GM12878 (cell line): ENCODE results near the gene S100A11. TPM values are rescaled to one million over a fixed set of nuclear protein-coding genes. Genes with fewer than 3 reads are reported as not detected.

Source experiments
- ATAC-seq: fragments of 200-7000 bp; cut with Tn5 transposase; 3 replicates; pipeline ENCODE4 v1.9.1; 2020; ENCODE audit warnings: mild to moderate bottlenecking, moderate library complexity
- BruUV-seq: library from RNA; stranded (reverse); fragments of 400-500 nt; replicated peaks from 2 replicates; lab custom pipeline; 2021; lab: Mats Ljungman, UMichigan
- CTCF ChIA-PET: fragments of 300-600 bp; sonication (Branson Sonifier 250); formaldehyde crosslinking; extraction: SDS; loops from one replicate; lab custom pipeline; 2021; ENCODE audit warnings: inconsistent platforms; lab: Yijun Ruan, JAX
- POLR2A ChIA-PET: fragments of 350-600 bp; formaldehyde crosslinking; extraction: SDS; loops from one replicate; lab custom pipeline; 2021; ENCODE audit warnings: inconsistent platforms; lab: Charles Lee
- RAD21 ChIA-PET: fragments of 300-600 bp; sonication (Branson Sonifier 250); formaldehyde crosslinking; loops from one replicate; lab custom pipeline; 2023; ENCODE audit warnings: antibody characterized with exemption; ENCODE audit not compliant: unreplicated experiment; lab: Charles Lee
- SMC1A ChIA-PET: fragments of 300-600 bp; sonication (Branson Sonifier 250); formaldehyde crosslinking; loops from one replicate; lab custom pipeline; 2023; ENCODE audit not compliant: unreplicated experiment, uncharacterized antibody; lab: Charles Lee
- DNase-seq: peaks from one replicate; pipeline ENCODE4 v3.0.0-alpha.2; 2011; ENCODE audit warnings: low read depth, low spot score
- FAIRE-seq: peaks from 3 replicates; lab custom pipeline; 2011; peaks lifted over from hg19 to GRCh38; lab: Jason Lieb, UNC
- H2AFZ ChIP-seq: 2 replicates; pipeline ENCODE4 v1.6.0; 2011; ENCODE audit warnings: low read depth, low read length, control low read depth; ENCODE audit not compliant: control insufficient read depth
- H3K27ac ChIP-seq: 2 replicates; pipeline ENCODE4 v1.5.1; 2011; ENCODE audit warnings: control low read depth; ENCODE audit not compliant: control insufficient read depth, insufficient read depth
- H3K27me3 ChIP-seq, 2 experiments: replicated peaks in 1 of 2; 2 replicates each; pipeline versions ENCODE4 v1.6.0 to v1.6.1; 2011; ENCODE audit warnings: low read length in 1 of 2; ENCODE audit not compliant: control insufficient read depth in 2 of 2, insufficient read depth in 2 of 2
- H3K36me3 ChIP-seq, 2 experiments: 2 replicates each; pipeline ENCODE4 v1.5.1; 2011; ENCODE audit warnings: low read length in 1 of 2; ENCODE audit not compliant: control insufficient read depth in 2 of 2, insufficient read depth in 2 of 2
- H3K4me1 ChIP-seq: 2 replicates; pipeline ENCODE4 v1.6.1; 2011; ENCODE audit warnings: mild to moderate bottlenecking, low read length, moderate library complexity, mixed read lengths; ENCODE audit not compliant: control insufficient read depth, insufficient read depth
- H3K4me2 ChIP-seq: 2 replicates; pipeline ENCODE4 v1.6.0; 2011; ENCODE audit warnings: control low read depth; ENCODE audit not compliant: control insufficient read depth, insufficient read depth
- H3K4me3 ChIP-seq: fragments of 200-600 bp; sonication (generic); 2 replicates; pipeline ENCODE4 v1.5.1; 2016
- H3K79me2 ChIP-seq: 2 replicates; pipeline ENCODE4 v1.6.0; 2011; ENCODE audit warnings: low read length; ENCODE audit not compliant: control insufficient read depth, insufficient read depth
- H3K9ac ChIP-seq: 2 replicates; pipeline ENCODE4 v1.8.0; 2011; ENCODE audit warnings: low read length, control low read depth, mixed read lengths; ENCODE audit not compliant: control insufficient read depth, insufficient read depth
- H3K9me3 ChIP-seq: replicated peaks from 3 replicates; pipeline ENCODE4 v1.5.1; 2011; ENCODE audit warnings: mild to moderate bottlenecking, low read length; ENCODE audit not compliant: control insufficient read depth, insufficient read depth
- H4K20me1 ChIP-seq: 2 replicates; pipeline ENCODE4 v1.6.0; 2011; ENCODE audit not compliant: control insufficient read depth, insufficient read depth
- BACH1 ChIP-seq: fragments of 450-650 bp; IDR thresholded peaks from 2 replicates; pipeline ENCODE4 v1.6.1; 2017; ENCODE audit warnings: mild to moderate bottlenecking, borderline replicate concordance
- EED ChIP-seq: sonication (generic); IDR thresholded peaks from 2 replicates; pipeline ENCODE4 v1.6.1; 2016; ENCODE audit warnings: antibody characterized with exemption, low read depth
- ETV6 ChIP-seq, 2 experiments: fragments of 450-650 bp in 1 of 2; IDR thresholded peaks in 1 of 2; conservative IDR thresholded peaks in 1 of 2; 2 replicates each; pipeline ENCODE4 v1.6.1; 2014; ENCODE audit warnings: antibody characterized with exemption in 1 of 2, borderline replicate concordance in 1 of 2, low read depth in 1 of 2, mild to moderate bottlenecking in 1 of 2, moderate library complexity in 1 of 2
- EZH2 ChIP-seq: IDR thresholded peaks from 2 replicates; pipeline ENCODE4 v1.6.1; 2012; ENCODE audit warnings: low read depth, mild to moderate bottlenecking, control low read depth, inconsistent platforms, low read length, borderline replicate concordance; ENCODE audit not compliant: control insufficient read depth
- GABPA ChIP-seq: IDR thresholded peaks from 2 replicates; pipeline ENCODE4 v1.6.1; 2014; ENCODE audit warnings: antibody characterized with exemption, low read depth, mild to moderate bottlenecking, inconsistent platforms
- IRF4 ChIP-seq: IDR thresholded peaks from 2 replicates; pipeline ENCODE4 v1.6.1; 2011; ENCODE audit warnings: low read depth, low read length
- NR2F1 ChIP-seq: fragments of 450-650 bp; conservative IDR thresholded peaks from 2 replicates; pipeline ENCODE4 v1.6.1; 2017; ENCODE audit warnings: mild to moderate bottlenecking
- RB1 ChIP-seq: fragments of 450-650 bp; formaldehyde crosslinking; IDR thresholded peaks from 2 replicates; pipeline ENCODE4 v1.6.1; 2017; ENCODE audit warnings: mild to moderate bottlenecking, borderline replicate concordance
- RBBP5 ChIP-seq: fragments of 200-600 bp; sonication (generic); conservative IDR thresholded peaks from 2 replicates; pipeline ENCODE4 v1.6.1; 2016
- RFX5 ChIP-seq: IDR thresholded peaks from 2 replicates; pipeline ENCODE4 v1.6.1; 2011; ENCODE audit warnings: low read depth, low read length, improper control_type of control experiment
- SREBF2 ChIP-seq: IDR thresholded peaks from 2 replicates; pipeline ENCODE4 v1.6.1; 2012; ENCODE audit warnings: mild to moderate bottlenecking, low read length
- SUZ12 ChIP-seq: fragments of 200-600 bp; sonication (generic); IDR thresholded peaks from one replicate; pipeline ENCODE4 v1.6.1; 2018; ENCODE audit warnings: antibody characterized with exemption, mild to moderate bottlenecking; ENCODE audit not compliant: unreplicated experiment
- ZNF217 ChIP-seq: fragments of 450-650 bp; IDR thresholded peaks from 2 replicates; pipeline ENCODE4 v1.6.1; 2017; ENCODE audit warnings: antibody characterized with exemption, mild to moderate bottlenecking
- ZNF274 ChIP-seq: IDR thresholded peaks from one replicate; pipeline ENCODE4 v1.8.0; 2011; ENCODE audit not compliant: insufficient read length, insufficient read depth
- WGBS: methylation state at CpG from one replicate; pipeline ENCODE4 v1.1.6; 2016; ENCODE audit warnings: low lambda C conversion rate; ENCODE audit not compliant: insufficient replicate concordance, insufficient coverage; ENCODE audit errors: missing lambda C conversion rate; 5-methylcytosine and 5-hydroxymethylcytosine counted together
- in situ Hi-C: fragments of 300-500 bp; cut with MboI; formaldehyde crosslinking; loops from 9 replicates; pipeline ENCODE4 v1.14.3; 2018; ENCODE audit warnings: mixed read lengths
- intact Hi-C: fragments of 100-400 bp; cut with micrococcal nuclease; formaldehyde crosslinking; loops from one replicate; pipeline ENCODE4 v1.14.2; 2022; ENCODE audit not compliant: unreplicated experiment
- polyA plus RNA-seq, 11 experiments: library from polyadenylated mRNA; depleted of rRNA in 4 of 11; unstranded in 6 of 11; stranded (reverse) in 5 of 11; fragments of >200 nt; fragmentation: Nextera tagmentation in 4 of 11; fragmentation: Illumina TruSeq in 1 of 11; extraction: Ambion mirVana in 4 of 11; extraction: Trizol in 1 of 11; gene quantifications; 1 replicate in 1 of 11; 2 replicates in 10 of 11; pipeline versions ENCODE4 v1.2.1 to v1.2.3, GENCODE V29; 2011 to 2016; ENCODE audit warnings: inconsistent platforms in 2 of 11, missing spikeins in 2 of 11, low read depth in 1 of 11
- total RNA-seq, 4 experiments: library from RNA; depleted of rRNA in 3 of 4; stranded (reverse); fragments of >200 nt in 3 of 4; fragmentation: Illumina TruSeq in 1 of 4; extraction: Trizol in 1 of 4; gene quantifications; 2 replicates each; pipeline versions ENCODE4 v1.2.1 to v1.2.3, GENCODE V29; 2013 to 2021
- TF ChIP-seq, protein P1 (sequence below): fragments of 150-350 bp; IDR thresholded peaks from 2 replicates; pipeline ENCODE4 v1.6.1; 2014; ENCODE audit warnings: mild to moderate bottlenecking, low read depth, low read length
- TF ChIP-seq, protein P2 (sequence below): IDR thresholded peaks from 2 replicates; pipeline ENCODE4 v1.6.1; 2012; ENCODE audit warnings: low read depth, low read length, improper control_type of control experiment

Gene S100A11
- total and polyA plus RNA-seq, 10 of the 15 experiments (the other 5 are each of a cell fraction or from before 2014, with no cell fraction given), result 9.0 to 134 (median 62.7) TPM

DNA sequence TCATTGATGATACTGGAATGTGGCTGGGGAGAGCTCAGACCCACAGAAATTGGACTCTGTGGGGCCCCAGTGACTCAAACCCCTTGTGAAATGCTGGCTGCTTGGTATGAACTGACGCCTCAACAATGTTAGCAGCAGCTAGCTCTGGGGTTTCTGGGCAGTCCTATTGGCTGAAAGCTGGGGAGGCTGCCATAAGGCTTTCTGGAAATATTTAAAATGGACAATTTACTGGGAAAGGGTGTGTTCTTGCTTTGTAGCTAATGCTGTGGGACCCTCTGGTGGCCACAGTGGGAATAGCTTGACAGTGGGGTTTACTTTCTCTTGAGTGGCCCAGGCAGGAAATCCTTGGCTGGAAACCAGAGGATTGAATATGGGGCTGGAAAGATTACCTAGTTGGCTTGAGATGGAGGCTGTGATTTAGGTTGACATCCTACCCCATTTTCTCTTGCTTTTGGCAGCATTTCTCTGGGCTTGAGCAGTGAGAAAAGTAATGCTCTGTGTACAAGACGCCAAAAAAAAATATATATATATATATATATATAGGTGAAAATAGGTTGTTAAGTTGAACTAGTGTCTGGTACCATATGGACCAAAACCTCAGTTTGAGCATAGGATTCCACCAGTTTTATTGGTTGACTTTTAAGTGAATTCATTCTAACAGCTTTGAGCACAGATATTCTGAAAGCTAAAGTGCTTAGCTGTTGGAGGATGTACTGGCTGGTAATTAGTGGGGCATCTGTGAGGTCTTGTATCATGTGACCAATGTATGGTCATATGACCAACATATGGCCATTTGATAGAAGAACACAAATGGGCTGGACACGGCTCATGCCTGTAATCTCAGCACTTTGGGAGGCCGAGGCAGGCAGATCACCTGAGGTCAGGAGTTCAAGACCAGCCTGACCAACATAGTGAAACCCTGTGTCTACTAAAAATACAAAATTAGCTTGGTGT lies 34.9 kb downstream of the S100A11 start (continued):
- TF ChIP-seq, protein P1, sequence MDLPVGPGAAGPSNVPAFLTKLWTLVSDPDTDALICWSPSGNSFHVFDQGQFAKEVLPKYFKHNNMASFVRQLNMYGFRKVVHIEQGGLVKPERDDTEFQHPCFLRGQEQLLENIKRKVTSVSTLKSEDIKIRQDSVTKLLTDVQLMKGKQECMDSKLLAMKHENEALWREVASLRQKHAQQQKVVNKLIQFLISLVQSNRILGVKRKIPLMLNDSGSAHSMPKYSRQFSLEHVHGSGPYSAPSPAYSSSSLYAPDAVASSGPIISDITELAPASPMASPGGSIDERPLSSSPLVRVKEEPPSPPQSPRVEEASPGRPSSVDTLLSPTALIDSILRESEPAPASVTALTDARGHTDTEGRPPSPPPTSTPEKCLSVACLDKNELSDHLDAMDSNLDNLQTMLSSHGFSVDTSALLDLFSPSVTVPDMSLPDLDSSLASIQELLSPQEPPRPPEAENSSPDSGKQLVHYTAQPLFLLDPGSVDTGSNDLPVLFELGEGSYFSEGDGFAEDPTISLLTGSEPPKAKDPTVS, result 0 out of 2 replicates have a peak, but pooled peaks have one; percentile 47
- no peak for TF ChIP-seq EZH2
- TF ChIP-seq, all 136 proteins: peak for 5

DNA sequence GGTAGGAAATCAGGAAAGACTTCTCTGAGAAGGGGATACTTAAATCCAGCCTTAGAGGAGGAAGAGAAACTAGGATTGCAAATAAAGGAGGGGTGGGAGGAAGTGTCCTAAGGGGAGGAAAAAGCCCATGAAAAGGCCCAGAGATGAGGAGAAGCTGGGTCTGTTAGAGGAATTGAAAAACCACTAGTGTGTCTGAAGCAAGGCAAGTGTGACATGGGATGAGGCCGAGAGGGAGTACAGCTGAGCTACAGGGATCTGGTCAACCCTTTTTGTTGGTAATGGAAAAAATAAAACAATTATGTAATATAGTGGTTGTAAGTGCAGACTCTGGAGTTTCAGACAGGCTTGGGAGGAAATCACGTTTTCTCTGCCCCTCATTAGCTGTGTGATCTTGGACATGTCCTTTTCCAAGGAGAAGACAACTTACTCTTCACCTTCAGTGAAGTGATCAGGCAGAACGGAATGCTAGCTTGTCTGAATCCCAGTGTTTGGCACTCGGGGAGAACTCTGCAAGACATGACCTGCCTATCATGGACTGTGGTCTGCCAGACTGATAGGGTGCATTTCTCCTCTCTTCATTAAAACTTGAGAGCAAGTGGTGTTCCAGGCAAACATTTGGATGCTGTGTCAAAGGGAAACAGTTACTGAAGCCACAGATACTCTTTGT lies 35.7 kb downstream of the S100A11 start:
- in situ Hi-C loops, result no loop called here

More for the DNA sequence above, 35.7 kb downstream of the S100A11 start:
- Histone ChIP-seq H3K9me3 (no peaks in the 10 kb centered on the region), H3K79me2 (no peaks in the 10 kb centered on the region), H2AFZ (no peak overlapping the region), H3K4me1 (no peaks in the 10 kb centered on the region), H3K4me3 (no peak overlapping the region), H3K36me3 (no peaks in the 10 kb centered on the region), H4K20me1 (no peaks in the 10 kb centered on the region), H3K27ac (no peak overlapping the region), H3K27me3 (peaks cover 0 to 6% of the 10 kb centered on the region in 2 experiments), H3K4me2 (no peak overlapping the region), H3K9ac (no peak overlapping the region)
- DNase-seq, result no peak
- ChIA-PET SMC1A (interaction anchor here (0.7 to 8.3 kb wide), 18 partner anchors 10 to 458 kb away, joined by 3 to 70 read pairs (median 4); partner anchors contain the start of genes C2CD4D and THEM4), RAD21 (interaction anchor here (1.0 to 3.0 kb wide), 15 partner anchors 12 to 901 kb away, joined by 3 to 33 read pairs (median 6); partner anchors contain the start of genes C2CD4D and THEM4), CTCF (interaction anchor here (0.6 to 8.1 kb wide), 40 partner anchors 8 to 457 kb away, joined by 3 to 122 read pairs (median 6); partner anchors contain the start of genes S100A10 and THEM4), POLR2A (interaction anchor here (0.6 to 1.0 kb wide), 3 partner anchors 9 to 71 kb away, joined by 3 to 5 read pairs (median 3); no protein-coding TSS in a partner anchor)
- no peak for ATAC-seq
- no peak for FAIRE-seq
- TF ChIP-seq SREBF2 (no peak), RBBP5 (no peak), GABPA (no peak), IRF4 (no peak), RFX5 (no peak), ETV6 (conservative IDR thresholded peaks at IDR 0.05 in 1 of 2, IDR thresholded peaks at IDR 0.05 in 1 of 2; ENCODE audit: borderline replicate concordance in 1 of 2, low read depth in 1 of 2) (no peak), SUZ12 (no peak), ZNF274 (no peak), ZNF217 (no peak), RB1 (no peak), EED (no peak), BACH1 (no peak), NR2F1 (no peak)
- TF ChIP-seq, protein P1, result no peak
- TF ChIP-seq, protein P2, sequence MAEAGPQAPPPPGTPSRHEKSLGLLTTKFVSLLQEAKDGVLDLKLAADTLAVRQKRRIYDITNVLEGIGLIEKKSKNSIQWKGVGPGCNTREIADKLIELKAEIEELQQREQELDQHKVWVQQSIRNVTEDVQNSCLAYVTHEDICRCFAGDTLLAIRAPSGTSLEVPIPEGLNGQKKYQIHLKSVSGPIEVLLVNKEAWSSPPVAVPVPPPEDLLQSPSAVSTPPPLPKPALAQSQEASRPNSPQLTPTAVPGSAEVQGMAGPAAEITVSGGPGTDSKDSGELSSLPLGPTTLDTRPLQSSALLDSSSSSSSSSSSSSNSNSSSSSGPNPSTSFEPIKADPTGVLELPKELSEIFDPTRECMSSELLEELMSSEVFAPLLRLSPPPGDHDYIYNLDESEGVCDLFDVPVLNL, result no peak
- WGBS, result 19% methylated on average over 4 of the region's 4 CpGs
- no TSS peak for BruUV-seq
- intact Hi-C loops, result loop anchor here (1.0 to 2.0 kb wide), 3 partner anchors 32 to 112 kb away; no protein-coding TSS in a partner anchor
